Activated T-cell treated with anti-CD3 and anti-CD28 coated beads for 48 hours (primary cell): Measurements from ENCODE around the gene PIK3AP1.

Experiments
- DNase-seq: peaks from one replicate; pipeline ENCODE4 v3.0.0-alpha.2; 2020; ENCODE audit warnings: low read depth

The PIK3AP1 gene

DNA sequence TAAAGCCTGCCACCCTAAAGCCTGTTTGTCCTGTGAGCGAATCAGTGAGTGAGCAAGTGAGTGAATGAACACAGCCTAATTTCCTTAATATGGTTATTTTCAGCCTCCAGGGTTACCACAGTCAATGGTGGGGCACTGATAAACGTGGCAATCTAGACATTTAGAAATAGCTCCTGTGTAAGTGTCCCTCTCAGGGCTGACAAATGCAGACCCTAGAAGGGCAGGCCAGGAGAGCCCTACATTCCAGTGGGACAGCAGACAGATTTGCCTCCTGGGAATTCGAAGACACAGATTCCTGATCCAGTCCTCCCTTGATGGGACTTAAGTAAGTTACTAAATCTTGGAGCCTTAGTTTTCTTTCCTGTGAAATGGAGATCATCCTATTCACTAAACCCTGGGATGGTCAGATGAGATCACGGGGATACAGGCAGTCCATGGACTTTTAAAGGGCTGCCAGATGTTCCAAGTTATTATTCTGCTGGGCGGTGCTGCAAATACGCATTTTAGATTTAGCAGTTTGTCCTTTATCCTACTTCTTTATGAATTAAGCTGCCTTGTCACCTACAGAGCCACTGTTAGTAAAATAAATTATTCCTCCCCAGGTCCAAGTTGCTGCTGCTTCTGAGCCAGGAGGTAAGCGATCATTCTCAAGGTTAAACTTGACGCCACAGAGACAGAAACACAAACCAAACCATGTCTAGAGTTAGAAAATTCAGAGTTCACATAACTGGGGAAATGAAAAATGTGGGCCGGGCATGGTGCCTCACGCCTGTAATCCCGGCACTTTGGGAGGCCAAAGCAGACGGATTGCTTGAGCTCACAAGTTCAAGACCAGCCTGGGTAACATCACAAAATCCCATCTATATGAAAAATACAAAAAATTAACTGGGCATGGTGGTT is 78.7 kb downstream of the PIK3AP1 start:
- DNase-seq = no peak

DNA sequence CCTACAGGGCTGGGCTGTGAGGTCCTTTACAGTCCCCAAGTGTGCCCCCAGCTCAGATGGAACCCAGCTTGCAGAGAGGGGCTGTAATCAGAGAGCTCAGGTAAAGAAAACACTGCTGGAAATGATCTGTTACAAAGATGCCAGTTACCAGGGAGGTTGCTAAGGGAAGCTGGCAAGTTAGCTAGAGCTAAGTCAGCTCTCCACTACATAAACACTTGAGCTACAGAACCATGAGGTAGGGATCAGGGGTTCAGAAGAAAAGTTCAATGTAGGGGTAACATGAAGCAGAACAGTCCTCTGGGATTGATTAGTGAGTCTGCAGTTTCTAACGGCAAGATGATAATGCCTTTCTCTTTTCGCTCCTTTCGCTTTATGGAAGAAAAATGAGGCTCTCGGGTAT is 80.4 kb downstream of the PIK3AP1 start:
- DNase-seq = no peak

DNA sequence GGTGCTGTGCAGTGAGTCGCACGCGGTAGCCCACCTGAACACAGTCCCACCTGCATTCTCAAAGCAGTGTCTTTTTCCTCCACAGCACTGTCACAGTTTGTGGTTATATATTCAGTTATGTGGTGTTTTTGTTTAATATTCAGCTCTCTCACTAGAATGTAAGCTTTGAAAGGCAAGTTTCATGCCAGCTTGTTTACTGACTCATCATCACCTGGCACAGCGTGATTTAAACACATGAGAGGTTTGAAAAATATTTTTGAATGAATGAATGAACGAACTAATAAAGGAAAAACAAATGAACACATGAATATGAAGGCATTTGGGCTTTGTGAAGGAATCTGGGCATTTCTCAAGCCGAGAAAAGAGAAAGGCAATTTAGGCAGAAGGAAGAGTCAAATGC is 81.6 kb downstream of the PIK3AP1 start:
- DNase-seq = no peak

DNA sequence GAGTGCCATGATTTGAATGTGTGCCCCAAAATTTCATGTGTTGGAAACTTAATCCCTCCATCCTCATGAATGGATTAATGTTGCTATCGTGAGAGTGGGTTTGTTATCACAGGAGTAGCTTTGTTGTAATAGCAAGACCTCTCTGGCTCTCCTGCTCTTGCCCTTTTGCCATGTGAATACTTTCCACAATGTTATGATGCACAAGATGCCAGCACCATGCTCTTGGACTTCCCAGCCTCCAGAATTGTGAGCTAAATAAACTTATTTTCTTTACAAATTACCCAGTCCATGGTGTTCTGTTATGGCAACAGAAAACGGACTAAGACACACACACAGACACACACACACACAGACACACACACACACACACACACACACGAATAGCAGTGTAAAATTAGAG is 82.2 kb downstream of the PIK3AP1 start:
- no peak for DNase-seq

DNA sequence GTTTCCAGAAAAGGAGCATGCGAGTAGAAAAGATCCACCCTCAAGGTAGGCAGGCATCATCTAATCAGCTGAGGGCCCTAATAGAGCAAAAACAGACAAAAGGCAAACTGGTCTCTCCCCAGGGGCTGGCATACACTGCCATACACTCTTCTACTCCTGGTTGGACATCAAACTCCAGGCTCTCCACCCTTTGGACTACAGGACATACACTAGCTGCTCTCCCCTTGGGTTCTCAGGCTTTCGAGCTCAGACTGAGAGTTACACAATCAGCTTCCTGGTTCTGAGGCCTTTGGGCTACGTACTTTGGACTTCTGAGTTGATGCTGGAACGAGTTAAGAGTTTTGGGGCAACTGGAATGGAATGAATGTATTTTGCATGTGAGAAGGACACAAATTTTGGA is 82.6 kb downstream of the PIK3AP1 start:
- no peak for DNase-seq

DNA sequence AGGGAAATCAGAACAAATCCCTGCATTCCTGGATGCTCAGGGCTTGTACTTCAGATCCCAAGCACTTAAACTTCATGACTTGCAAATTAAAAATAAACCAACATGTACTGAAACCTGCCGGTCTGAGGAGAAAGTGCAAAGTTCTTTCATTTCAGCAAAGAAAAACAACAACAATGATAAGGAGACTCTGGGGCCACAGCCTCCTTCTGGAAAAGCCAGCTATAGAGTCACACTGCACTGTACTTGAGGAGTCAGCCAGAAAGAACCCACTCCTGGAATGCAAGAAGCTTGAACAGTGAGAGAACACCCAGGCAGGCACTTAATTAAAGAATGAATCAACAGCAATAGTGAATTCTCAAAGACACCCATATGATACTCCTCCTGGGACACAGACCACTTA is 83.8 kb downstream of the PIK3AP1 start:
- DNase-seq = no peak

DNA sequence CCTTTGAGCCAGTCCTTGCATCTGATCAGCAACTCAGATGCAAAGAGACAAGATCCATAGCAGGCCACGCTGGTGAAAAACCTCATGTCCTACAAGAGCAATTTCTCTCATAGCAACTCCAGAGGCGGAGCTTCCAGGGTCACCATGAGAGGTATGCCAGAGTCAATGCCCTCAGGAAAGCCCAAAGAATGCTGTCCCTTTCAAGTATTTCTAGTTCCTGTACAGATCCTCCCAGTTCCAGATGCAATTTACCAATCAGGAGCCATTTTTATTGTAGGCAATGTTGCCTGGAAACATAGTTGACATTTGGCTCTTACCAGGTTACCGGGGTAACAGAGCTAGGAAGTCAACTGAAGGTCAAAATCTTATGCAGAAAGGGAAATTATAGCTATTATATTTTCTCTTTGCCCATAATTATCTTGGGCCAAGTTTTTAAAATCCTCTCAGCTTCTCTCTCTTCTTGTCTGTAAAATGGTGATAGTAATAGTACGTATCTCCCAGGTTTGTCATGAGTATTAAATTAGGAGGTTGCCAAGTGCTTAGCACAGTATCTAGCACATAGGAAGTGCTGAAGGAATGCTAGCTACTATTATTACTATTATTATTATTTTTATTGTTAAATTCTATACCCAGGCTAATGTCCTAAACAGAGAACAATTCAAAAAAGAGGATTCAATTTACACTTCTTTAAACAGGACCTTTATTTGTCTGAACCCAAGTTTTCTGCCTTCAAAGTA is 87.2 kb downstream of the PIK3AP1 start:
- DNase-seq = no peak

DNA sequence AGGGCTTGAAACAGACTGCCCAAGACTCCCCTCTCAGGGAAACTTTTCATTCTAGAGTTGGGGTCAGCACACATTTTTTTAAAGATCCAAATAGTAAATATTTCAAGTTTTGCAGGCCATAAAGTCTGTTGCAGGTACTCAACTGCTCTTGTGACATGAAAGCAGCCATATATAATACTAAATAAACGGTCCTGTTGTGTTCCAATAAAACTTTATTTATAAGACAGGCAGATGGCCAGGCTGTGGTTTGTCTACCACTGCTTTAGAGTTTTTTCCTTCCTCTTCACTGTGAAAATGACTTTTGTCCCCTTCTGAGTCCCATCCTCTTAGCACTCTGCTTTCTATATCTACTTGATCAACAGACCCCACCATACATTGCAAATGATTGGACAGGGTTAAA is 93.0 kb downstream of the PIK3AP1 start:
- no peak for DNase-seq

DNA sequence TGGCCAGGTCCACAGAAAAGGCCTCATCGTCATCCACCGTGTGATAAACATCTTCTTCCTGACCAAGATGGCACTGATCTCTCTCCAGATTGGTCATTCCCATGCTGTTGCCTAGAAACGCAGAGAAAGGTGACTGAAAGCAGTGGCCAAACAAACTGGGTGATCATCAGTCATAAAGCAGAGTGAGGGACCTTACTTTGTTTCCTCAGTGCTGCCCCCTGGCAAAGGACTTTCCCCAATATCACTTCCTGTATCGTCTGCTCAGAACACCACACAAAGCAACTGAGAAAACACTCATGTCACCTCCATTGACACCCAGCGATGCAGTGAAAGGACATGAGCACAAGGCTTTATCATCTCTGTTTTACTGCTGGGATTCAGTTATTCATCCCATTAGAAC is 93.5 kb downstream of the PIK3AP1 start:
- DNase-seq = no peak

DNA sequence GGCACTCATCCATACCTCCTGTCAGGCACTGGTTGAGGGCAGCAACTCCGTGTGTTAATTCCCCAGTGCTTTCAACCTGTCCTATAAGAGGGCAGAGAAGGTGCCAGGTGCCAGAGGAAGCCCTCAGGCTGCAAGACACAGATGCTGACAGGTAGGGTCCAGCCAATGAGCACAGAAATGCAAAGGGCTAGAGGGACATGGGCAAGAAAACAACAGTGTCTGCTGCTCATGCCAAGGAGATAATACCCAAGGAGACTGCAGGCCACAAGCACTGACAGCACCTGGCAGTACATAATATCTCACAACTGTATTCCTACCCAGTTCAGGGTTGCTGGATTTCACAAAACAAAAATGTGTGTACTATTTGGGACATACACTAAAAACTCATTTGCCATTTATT is 95.1 kb downstream of the PIK3AP1 start:
- no peak for DNase-seq

DNA sequence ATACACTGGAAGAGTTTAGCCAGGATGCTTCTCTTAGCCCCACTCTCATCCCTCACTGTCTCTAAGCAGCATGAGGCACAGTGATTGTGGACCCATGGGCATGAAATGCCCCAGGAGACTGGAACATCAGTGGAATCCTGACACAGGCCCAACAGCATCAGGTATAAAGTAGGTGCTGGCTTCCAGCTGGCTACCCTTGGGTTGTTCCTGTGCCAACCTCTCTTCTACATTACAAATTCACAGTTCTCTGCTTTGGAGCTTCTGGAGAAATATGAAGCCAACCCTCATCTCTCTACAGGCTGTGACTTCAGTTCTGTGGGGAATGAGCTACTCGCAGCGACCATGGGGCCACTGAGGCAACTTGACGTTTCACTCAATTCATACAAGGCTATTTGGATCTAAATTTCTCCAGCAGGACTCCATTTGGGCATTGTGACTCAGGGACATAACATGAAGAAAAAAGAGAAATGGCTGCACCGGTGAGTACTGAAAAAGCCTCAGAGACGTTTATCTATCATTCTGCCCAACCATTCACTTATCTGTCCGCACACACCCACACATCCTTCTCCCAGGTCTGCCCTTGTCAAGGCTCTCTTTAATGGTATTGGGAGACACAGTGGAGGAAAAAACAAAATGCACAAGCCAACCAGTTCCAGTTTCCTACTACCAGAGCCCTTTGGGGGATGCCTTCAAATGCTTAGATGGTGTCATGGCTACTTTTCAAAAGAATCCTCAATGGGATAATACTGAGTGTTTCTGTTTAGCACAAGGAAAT is 98.1 kb downstream of the PIK3AP1 start:
- no peak for DNase-seq

DNA sequence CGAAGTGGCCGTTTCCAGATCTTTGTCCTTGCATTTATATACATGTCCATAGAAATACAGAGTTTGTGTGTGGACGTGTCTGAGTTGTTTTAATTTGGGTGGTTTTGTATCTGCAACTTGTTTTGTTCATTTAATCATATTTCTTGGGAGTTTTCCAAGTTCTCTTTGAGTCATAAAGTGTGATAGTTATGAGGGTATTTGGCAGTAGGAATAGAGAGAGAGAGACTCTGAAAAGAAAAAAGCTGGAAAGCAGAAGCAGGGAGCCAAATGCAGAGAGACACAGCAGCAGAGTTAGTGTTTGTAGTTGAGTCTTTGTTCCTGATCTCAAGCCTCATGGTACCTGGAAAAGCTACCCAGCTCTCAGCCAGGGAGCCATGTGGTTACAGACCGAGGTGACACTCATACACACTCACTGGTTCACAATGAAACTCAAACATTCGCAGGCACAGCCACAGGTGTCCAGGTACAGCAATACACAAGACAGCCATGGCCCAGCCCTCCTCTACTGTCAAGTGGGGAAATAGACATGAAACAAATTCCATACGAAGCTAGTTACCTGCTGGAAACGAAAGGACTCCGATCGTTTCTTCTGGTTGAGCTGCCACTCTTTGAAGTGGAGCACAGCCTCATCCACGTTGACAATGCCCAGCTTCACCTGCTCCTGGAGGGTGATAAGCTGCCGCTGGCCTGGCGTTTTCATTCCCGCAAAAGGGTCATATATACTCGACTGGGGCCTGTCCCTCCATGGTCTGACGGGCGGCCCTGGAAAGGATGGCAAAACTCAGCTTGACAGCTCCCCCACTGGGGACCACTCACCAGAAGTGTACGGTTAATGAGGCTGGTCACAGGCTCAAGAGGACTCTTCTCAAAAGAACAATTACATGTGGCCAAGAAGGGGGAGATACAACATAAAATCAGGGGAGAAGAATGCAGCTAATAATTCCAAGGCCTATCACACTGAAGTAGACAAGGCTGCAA is 100.2 kb downstream of the PIK3AP1 start:
- no peak for DNase-seq

DNA sequence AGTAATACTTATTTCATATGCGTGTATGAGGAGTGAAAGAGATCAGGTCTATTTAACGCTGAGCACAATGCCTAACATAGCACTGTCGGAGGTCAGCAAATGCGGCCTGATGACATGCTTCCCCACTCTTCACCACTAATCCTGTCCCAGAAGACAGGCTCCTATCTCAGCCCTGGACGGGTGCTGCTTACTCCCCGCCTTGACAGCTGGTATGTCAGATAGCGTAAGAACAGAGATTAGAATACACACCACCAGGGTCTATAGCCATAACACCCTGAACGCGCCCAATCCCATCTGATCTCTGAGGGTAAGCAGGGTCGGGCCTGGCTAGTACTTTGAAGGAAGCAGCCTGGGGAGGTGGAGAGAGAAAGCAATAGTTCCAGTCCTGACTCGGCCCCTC is 101.2 kb downstream of the PIK3AP1 start:
- DNase-seq = no peak

DNA sequence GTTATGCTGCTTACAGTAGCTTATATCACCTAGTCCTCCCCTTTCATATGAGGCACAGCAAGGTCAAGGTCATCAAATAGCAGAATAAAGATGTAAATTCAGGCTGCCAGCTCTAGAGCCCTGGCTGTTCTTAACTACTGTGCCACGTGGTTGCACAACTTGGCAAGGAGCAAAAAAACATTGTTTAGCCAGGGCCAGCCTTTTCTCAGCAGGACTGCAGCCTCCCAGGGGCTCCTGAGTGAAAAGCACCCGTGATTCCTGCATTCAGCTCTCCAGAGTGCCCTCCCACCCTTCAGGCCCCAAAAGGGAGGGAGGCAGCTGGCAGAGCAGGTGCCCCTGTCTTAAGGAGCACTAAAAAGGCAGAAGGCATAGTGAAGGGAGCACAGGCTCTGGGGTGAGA is 101.7 kb downstream of the PIK3AP1 start:
- DNase-seq = no peak

DNA sequence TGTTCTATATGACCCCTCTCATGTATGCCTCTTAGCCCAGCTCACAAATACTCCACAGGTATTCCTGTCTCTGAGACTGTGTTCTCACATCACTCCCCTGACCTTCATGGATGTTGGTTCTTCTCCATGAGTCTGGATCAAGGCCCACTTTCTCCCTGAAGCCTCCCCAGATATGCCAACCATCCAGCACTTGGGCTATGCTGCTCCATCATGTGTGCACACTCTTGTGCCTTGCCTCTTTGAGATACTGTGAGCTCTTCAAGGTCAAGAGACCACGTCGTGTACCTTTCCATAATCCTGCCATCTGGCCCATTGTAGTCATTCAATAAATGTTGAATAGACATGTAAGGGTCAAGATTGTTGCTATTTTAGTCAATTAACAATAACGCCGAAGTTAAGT is 103.4 kb downstream of the PIK3AP1 start:
- DNase-seq = no peak

DNA sequence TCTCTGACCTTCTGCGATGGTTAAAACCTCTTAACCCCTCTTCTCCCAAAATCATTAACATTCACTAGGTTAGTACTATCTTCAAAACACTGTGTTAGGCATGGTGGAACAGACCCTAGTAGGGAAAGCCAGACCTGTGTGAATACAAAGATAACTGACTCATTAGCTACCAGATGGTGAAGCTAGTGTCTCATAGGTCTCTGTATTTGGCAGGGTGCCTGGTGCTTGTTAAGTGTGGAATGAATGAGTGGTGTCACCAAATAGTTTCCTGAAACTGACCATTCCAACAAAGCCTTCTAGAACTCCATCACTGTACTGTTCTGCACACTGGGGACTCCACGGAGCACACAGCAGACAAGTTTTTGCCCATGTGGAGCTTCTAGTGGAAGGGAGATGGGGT is 105.8 kb downstream of the PIK3AP1 start:
- DNase-seq = no peak

DNA sequence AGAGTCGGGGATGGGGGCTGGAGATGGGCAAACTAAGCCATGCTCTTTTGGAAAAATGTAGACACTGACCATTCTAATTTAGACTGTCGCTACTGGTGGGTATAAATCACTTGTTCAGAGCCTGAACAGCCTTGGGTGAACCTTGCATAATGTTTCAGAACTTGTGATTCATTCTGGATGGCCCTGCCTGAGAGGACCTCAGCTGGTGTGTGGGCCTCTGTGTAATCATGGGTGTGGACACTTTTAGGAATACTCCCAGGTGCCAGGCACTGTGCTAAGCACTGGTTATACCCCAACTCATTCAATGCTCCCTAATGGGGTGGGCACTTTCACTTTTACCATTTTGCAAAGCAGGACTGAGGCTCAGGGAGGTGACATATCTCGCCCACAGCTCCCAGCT is 106.7 kb downstream of the PIK3AP1 start:
- DNase-seq = no peak

DNA sequence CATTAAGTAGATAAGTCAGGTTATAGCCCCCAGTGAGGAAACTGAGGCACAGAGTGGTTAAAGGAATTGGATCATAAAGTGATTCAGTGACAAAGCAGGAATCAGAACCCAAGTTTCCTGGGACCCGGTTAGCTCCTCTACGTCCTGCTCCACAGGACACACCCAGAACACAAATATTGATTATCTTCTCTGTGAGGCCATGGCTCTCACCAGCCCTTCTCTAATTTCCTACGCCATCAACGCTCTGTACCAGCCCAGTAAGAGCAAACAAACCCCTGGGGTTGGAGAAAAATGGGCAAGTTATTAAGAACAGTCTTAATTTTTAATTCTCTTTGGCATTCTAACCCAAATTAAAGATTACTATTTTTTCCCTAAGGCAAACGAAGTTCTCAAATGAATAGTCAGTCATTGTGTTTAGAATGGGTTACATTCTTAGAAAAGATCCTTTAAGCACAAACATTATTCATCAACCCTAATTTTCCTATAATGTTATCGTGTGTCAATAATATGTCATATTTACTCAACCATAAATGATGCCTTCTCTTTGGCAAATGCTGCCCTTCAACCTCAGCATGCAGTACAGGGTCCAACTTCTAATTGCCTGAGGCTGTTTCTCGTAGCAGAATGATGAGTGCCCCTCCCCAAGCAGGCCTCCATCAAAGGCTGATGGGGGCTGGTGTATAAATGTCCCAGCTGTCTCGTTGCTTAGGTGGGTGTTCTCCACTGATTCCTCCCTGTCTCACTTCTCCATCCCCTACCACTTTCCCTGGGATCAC is 108.1 kb downstream of the PIK3AP1 start:
- DNase-seq = no peak

DNA sequence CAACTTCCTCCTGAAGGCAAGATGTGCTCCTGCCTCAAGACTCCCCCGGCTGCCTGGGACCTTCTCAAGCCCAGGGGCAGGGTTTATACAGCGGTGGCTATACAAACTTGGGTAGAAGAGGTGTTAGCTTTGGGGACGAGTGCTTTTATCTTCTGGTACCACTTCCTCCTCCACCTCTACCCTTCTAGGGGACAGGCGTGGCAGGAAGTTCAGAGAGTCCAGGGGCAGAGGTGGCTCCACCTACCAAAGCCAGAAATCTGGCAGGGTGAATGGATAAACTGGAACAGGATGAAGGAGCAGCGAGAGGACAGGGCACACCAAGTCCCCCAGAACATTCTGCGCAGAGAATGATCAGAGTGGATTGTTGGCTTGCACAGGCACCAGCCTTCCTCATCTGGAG is 109.5 kb downstream of the PIK3AP1 start:
- no peak for DNase-seq

DNA sequence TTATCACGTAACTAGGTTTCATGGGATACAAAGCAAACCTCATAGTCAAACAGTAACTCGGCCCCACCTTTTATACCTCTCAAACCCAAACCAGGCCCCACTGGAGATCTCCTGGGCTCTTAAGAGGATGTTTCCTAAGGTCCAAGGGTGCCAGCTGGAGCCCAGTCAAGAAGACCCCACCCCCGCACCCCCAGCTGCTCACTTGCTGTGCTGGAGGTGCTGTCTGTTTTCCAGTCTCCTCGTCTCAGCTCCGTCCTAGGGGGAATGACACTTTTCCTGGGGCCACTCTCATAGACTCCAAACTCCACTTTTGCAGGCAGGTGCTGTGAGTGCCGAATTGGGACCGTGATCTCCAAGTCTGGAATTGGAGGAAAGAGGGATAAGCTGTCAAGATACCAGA is 110.8 kb downstream of the PIK3AP1 start:
- no peak for DNase-seq

DNA sequence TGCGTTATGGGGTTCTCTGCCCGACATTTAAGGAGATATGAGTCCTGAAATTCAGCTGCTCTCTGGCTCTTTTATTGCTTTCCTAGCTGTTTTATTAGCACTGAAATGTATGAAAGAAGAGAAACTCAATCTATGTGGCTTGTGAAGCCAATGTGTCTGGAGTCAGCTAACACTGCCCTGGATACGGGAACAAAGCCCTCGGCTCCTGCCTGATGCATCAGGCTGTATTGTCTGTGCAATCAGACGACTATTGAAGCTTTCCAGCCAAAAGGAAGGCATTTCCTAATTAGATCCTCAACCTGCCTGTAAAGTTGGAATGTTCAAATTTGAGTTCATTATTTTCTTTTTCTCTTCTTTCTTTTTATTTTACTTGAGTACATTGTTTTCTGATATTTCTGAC is 111.5 kb downstream of the PIK3AP1 start:
- DNase-seq = no peak
